GM10266 (cell line): ENCODE measurements around the gene ST6GALNAC2.

ENCODE experiments used
- DNase-seq: peaks from one replicate; pipeline ENCODE4 v3.0.0; 2012; ENCODE audit errors: extremely low spot score
- TF ChIP-seq, protein P1 (sequence below): IDR thresholded peaks from 2 replicates; pipeline ENCODE4 v1.5.1; 2012; ENCODE audit warnings: mild to moderate bottlenecking, low read depth; ENCODE audit not compliant: control insufficient read depth, insufficient read depth; ENCODE audit errors: missing control alignments

ST6GALNAC2 gene

DNA sequence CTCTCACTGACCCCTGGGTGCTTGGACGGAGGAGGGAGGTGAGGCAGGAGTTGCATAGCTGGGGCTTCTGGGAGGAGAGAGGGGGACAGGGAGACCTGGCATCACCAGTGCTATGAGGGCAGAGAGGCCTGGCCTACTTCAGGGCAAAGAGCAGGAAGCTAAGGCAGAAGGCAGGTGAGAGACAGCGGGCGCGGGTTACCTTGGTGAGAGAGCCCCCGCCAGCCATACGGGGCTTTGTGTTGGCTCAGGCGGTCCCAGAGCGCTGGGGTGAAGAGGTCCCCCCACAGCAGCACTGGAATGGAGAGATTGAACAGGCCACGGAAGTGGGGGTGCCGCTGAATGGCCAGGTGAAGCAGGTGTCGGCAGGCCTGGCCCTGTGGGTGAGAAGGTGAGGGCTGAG is 11.5 kb downstream of the ST6GALNAC2 start:
- TF ChIP-seq, protein P1, sequence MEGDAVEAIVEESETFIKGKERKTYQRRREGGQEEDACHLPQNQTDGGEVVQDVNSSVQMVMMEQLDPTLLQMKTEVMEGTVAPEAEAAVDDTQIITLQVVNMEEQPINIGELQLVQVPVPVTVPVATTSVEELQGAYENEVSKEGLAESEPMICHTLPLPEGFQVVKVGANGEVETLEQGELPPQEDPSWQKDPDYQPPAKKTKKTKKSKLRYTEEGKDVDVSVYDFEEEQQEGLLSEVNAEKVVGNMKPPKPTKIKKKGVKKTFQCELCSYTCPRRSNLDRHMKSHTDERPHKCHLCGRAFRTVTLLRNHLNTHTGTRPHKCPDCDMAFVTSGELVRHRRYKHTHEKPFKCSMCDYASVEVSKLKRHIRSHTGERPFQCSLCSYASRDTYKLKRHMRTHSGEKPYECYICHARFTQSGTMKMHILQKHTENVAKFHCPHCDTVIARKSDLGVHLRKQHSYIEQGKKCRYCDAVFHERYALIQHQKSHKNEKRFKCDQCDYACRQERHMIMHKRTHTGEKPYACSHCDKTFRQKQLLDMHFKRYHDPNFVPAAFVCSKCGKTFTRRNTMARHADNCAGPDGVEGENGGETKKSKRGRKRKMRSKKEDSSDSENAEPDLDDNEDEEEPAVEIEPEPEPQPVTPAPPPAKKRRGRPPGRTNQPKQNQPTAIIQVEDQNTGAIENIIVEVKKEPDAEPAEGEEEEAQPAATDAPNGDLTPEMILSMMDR = no peak

DNA sequence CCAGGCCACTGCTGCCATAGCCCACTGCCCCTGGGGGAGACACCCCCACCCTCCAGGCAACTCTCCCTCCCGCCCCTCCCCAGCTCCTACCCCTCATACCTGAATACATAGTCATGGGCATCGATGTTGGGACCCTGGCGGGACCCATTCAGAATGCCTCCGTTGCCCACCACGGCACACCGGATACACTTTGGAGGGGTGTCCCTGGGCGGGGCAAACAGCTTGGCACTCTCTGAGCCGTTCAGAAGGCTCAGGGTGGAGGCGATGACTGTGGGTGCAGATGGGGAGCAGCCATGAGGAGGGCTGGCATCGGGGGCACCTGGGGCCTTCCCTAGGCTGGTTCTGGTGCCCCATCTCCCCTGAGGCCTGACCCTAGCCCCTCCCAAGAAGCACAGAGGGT is 12.6 kb downstream of the ST6GALNAC2 start:
- TF ChIP-seq, protein P1 = no peak
- no peak for DNase-seq

More for the DNA sequence above, 11.5 kb downstream of the ST6GALNAC2 start:
- DNase-seq = no peak

DNA sequence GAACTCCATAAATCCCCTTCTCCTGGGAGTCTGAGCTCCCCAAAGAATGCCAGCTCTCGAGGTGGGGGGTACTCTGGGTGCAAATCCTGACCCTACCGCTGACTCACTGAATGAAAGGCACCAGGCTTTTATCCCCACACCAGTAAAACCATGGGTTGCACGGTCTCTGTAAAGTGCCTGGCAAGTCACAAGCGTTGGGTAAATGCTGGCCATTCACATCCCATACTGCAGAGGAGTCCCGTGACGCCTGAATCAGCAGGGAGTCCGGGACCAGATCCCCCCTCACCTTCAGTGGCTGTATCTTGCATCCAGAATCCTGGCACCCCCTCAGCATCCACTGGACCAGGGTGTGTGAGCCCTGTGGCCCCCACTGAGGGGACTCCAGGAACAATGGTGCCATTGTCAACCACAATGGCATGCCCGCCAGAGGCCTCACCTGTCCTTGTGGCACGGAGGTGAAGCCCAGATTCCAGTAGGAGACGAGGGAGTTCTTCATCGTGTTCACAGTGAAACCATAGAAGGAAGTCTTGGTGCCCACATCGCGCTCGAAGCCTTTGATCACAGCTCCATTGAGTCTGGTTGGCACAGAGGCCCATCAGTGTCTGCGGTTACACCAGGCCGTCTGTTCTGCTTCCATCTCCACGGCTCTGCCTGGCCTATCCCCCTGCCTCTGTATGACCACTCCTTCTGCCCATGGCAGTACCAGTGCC is 13.3 kb downstream of the ST6GALNAC2 start:
- DNase-seq = no peak
- TF ChIP-seq, protein P1 = no peak

DNA sequence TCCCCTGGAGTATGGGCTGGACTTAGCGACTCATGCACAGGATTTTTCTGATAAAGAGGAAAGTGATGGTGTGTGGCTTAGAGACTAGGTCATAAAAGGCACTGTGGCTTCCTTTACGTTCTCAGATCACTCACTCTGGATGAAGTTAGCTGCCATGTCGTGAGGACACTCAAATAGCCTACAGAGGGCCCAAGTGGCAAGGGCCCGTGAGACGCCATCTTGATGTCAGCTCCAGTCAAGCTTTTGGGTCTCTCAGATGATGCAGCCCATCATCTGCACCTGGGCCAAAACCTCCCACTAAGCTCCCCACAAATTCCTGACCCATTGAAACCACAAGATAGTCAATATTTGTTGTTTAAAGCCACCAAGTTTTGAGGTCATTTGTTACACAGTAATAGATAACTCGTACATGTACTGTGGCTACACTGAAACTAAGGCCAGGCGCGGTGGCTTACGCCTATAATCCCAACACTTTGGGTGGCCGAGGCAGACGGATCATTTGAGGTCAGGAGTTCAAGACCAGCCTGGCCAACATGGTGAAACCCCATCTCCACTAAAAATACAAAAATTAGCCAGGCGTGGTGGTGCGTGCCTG is 14.7 kb downstream of the ST6GALNAC2 start:
- TF ChIP-seq, protein P1 = no peak
- DNase-seq = no peak

DNA sequence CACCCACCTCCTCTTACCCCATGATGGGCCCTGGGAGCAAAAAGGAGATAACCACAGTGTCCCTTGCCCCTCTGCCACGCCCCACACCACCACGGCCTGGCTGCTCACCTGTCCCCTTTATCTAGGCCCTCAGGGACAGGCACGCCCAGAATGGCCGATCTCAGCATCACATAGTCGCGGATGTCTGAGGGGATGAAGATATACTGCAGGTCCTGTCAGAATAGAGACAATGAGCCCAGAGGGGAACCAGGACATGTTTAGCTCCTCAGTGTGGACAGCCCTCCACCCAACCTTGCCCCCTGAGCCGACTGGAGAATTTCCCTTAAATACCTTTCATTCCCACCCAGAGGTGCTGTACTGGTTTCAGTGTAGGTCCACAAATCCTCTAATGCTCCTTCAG is 15.2 kb downstream of the ST6GALNAC2 start:
- DNase-seq = no peak
- TF ChIP-seq, protein P1 = no peak

DNA sequence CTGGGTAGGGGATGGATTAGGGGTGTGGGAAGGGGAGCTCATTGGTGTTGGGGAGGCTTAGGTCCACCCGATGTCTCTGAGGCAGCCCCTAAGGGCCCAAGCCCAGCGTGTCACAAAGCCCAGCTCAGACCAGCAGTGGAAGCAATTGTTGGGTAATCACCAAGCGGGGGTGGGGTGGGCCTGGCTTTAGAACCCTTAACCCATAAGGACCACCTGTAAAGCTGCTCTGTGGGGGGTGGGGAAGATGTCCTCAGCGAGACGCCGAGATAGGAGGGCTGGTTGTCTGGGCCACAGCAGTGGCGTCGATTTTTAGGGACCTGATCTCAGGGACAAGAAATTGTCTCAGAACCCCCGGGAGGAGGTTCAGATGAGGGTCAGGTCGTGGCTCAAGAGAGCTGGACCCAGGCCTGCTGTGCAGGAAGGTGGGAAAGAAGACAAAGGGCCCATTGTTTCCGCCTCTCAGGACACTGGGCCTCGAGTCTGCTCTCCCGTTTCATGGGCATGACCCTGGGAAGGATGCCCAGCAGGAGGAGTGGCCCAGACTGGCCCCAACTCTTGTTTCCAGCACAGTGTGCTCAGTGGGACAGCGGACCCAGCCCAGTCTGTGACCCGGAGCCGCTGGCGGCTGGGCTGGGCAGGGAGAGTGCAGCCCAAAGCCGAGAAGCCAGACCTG is 15.9 kb downstream of the ST6GALNAC2 start:
- TF ChIP-seq, protein P1 = no peak
- DNase-seq = peak; percentile 5

DNA sequence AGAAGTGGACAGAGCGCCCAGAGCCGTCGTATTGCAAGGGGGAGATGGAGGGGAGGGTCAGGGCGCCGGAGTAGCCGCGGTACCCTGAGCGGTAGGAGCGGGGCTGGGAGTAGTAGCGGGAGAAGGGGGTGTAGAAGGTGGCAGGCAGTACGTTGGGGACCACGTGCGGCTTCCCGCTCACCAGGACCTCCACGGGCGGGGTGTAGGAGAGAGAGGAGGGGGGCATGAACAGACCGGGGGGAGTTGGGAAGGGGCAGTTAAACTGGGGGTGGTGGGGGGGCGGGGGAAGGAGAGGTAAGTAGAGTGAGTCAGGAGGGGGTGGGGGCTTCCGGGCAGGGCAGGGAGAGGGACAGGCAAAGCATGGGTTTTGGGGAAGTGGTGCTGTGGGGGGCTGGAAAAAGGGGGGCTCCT is 16.8 kb downstream of the ST6GALNAC2 start:
- DNase-seq = no peak
- TF ChIP-seq, protein P1 = no peak
